Measurements from ENCODE around the gene LCN9.

- no peak for TF ChIP-seq POLR2A (IDR thresholded peaks at IDR 0.05)
- no peak for TF ChIP-seq CTCF (IDR thresholded peaks at IDR 0.05)
Measured at GRCh38 chr9:135620558-135620957, 42.6 kb upstream of the LCN9 start.

Data from adrenal gland (tissue), 5 donors.